GM18499 (cell line): ENCODE measurements around the gene ADAMTS2.

Experiments used
- ATAC-seq: cut with Tn5 transposase; IDR thresholded peaks from one replicate; pipeline ENCODE4 v1.9.1; 2021; ENCODE audit warnings: moderate number of reproducible peaks; ENCODE audit not compliant: insufficient read depth, unreplicated experiment

The ADAMTS2 gene

DNA sequence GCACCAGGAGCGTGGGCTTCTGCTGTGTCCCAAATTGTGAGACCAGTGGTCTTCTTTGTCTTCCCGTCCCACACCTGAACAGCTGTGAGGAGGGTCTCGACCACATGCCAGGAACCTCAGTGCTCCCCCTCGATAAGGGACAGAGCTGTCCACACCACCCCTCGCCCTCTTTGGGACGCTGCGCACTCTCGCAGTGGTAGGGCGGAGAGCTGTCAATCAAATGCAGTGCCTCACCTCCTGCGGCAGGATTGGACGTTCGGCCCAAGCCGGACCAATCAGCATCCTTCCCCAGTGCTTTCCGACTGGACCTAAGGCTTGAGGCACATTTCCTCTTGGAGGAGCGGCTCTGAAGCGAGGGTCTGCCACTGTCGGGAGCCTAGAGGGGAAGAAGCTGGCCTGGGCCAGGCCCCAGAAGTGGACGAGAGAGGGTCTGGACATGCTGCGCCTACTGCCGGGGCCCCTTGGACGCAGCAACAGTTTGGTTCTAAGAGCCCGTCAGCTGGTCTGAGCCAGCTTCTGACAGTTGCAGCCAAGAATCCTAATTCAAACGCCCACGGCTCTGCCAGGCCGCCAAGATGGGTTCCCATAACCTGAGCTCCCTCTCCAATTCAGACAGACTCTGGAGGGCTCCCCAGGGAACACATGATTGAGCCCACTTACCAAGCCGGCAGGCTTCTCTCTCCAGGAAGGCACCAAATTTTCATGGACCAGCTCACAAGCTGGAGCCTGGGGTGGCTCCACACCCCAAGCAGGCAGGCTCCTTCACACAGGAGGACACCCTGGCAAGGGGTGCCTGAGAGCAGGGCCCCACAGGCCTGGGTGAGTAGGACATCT is 28.1 kb upstream of the ADAMTS2 start:
- no peak for ATAC-seq

DNA sequence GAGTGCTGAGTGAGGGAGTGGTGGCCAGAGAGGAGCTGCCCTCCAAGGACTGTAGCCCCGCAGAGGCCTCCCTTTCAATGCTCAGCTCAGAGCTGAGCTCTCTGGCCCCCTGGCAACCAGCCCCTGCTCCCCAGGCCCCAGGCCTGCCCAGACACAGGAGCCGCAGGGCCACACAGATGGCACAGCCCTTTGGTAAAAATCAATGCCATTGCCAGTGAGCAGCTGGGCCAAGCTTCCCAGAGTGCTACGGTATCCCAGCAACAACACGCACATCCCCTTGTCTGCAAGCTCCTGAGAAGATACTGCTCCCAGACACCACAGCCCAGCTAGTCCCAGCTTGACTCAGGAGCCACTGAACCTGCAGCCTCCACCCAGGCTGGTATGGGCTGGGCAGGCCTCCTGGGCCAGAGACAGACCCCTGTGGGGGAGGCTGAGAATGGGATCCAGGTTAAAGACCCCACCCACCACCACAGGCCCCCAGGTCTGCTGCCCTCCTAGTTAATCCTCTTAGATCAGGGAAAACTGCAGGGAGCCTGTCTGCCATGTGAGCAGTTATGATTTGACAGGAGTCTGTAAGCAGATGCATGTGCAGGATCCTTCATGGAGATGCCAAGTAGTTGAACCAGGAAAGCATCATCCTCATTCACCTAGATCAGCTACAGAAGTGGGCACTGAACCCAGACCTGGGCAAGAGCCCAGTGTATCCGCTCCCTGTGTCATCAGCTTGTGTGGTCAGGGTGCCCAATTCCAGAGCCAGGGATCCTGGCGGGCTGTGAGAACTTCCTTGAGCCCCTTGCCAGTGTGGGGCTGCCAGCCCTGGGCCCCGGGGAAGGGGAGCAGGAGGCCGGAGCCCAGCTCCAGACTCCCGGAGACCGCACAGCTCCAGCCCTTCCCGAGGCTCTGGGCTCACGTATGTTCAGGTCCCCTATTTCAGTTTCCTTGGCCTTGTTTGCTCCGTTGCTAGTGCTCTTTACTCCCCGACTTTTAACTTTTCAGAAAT is 26.7 kb upstream of the ADAMTS2 start:
- no peak for ATAC-seq

DNA sequence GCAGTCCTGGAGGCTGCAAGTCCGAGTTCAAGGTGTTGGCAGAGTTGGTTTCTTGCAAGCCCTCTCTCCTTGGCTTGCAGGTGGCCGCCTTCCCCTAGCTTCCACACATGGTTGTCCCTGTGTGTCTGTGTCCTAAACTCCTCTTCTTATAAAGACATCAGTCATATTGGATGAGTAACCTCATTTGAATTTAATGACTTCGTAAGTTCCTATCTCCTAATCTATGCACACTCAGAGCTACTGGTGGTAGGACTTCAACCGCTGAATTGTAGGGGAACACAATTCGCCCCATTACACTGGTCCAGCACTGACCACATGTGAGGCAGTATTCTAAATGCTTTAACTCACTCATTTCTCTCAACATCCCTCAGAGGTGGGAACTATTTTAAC is 25.9 kb upstream of the ADAMTS2 start:
- ATAC-seq: no peak

- no peak for ATAC-seq
Measured at GRCh38 chr5:179370490-179371120, 25.3 kb upstream of the ADAMTS2 start.

DNA sequence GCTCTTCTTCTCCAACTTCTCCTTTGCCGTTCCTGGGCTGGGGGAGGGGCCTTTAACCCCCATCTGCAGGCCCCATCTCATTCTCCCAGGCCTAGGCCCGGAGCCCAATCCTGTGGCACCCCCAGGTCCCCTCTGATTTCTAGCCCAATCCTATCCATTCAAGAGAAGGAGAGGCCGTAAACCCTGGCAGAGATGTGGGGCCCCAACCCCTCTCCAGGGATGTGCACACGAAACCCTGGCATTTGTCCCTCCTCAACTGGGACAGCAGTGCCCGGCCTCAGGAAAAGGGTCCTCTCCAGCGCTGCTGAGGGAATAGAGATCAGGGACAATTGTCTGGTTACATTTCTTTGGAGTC is 24.2 kb upstream of the ADAMTS2 start:
- ATAC-seq: no peak

- ATAC-seq: no peak
Measured at GRCh38 chr5:179368806-179369529, 23.7 kb upstream of the ADAMTS2 start.

DNA sequence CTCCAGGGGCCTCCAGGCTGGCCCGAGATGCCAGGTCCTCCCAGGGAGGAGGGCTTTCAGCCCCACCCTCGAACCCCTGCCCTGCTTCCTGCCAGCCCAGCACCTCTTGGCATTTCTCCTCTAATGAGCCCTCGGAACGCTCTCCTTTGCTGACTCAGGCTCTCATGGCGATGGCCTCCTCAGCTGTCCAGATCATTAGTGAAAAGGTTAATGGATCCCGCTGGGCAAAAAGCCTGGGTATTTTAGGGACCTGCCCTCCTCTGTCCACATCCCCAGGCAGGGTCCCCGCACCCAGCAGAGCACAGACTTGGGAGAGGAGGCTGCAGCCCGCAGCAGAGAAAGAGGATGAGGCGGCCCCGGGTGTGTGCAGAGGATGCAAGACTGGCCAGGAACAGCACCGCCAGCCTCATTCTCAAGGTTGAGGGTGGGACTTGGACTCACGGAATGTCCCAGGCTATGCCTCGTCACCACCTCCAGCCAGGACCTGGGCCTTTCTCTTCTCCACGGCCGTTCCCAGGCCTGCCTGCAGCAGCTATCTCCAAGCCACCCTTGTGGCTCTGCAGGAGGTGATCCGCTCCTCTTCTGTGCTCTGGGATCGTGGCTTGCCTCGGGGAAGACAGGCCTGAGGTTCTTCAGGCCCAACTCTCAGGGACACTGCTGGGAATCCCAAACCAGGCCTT is 23.0 kb upstream of the ADAMTS2 start:
- no peak for ATAC-seq

DNA sequence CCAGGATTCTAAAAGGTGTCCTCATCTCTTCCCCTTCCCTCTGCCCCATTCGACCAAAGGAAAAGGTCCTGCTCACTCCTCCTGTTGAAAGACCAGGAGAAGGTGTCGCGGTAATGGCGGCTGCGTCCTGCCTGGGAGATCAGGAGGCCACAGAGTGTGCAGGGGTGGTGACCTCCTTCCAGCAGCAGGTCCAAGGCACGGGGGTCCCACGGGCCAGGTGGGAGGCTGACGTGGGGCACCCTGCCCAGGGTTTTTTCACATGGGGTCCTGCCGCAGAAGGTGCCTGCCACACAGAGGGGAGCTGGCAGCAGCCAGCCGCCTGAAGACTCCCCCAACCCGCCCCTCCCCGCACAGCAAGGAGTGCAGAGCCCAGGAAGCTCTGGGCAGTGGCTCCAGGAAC is 22.2 kb upstream of the ADAMTS2 start:
- no peak for ATAC-seq

DNA sequence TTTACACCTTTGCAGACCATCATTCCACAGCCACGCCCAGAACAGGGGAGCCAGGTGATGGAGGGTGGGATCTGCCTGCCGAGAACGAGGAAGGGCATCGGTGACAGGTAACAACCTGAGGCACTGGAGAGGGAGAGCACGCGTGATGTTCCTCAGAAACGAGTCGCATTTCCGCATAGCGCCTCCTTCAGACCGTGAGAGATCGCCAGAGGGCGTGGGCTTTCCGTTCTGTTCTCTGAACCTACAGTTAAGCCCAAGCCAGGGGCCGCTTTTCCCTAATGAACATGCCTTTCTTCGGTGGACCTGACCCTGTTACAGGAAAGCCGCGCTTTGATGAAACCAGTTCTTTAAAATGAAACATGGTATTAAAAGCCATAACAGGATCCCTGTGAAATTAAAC is 17.1 kb upstream of the ADAMTS2 start:
- ATAC-seq: no peak

GRCh38 chr5:179361037-179361603 is 15.9 kb upstream of the ADAMTS2 start:
- ATAC-seq: no peak

DNA sequence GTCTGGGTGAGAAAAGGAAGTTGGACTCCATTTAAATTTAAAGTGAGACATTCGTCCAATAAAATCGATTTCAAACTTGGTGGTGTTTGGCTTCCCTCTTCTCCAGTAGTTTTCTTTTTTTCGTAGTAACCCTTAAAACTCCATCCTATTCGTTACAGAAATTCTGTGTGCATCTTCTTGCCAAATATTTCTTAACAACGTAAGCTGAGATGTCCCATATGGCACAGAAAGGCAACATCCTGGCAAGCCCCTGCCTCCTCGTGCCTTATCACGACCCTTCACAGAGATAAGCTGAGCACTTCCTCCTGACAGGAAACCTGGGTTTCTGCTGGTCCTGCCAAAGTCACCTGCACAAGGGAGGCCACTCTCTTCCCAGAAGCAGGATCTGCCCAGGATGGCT is 11.8 kb upstream of the ADAMTS2 start:
- ATAC-seq: no peak

- ATAC-seq: no peak
Measured at GRCh38 chr5:179355976-179356974, 11.0 kb upstream of the ADAMTS2 start.

DNA sequence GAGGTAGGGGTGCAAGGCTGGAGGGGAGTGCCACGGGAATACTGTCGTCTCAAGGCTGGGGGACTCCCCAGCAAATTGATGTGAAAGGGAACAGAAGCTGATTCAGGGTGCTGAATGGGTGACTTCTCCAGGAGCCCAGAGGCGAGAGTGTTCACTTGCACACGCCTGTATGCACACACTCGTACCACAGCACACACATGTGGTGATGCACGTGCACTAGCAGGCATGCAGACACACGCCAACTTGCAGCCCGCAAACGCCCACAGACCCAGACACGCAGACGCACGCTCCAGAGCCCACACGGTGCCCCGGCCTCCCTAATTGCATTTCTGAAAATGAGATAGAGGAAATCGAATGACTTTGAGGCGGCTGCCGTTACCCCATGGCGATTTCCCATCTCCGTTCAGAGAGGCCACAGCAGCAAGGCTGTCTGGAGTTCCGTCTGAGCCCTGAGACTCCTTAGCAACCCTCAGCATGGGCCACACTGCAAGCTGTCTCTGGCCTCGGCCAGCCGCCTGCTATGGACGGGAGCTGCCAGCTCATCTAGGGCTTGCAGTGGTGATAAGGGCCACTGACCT is 9.1 kb upstream of the ADAMTS2 start:
- no peak for ATAC-seq

GRCh38 chr5:179348843-179349242 is 3.6 kb upstream of the ADAMTS2 start:
- ATAC-seq: no peak

DNA sequence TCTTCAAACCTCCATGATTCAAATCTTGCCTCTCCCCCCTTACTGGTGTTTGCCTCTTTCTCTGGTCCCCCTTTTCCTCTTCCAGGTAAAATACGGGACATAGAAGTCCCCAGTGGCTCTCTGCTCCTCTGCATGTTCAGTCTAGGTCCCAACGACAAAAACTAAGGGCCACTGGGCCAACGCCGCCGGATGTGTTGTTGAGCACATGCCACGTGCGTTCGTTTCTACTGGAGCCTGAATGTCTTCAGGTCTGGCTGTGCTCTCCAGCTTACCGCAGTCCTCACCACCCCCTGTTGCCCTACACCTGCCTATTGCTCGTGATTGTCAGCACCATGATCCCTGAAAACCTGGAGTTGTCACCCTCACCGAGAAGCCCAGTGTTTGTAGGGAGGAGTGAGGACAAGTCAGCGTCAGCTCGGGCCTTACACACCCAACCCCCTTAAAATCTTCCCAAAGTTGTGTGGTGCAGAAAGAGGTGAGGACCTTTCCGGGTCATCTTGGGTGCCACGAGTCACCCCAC is 2.8 kb upstream of the ADAMTS2 start:
- no peak for ATAC-seq

- ATAC-seq: no peak
Measured at GRCh38 chr5:179347581-179347980, 2.3 kb upstream of the ADAMTS2 start.

DNA sequence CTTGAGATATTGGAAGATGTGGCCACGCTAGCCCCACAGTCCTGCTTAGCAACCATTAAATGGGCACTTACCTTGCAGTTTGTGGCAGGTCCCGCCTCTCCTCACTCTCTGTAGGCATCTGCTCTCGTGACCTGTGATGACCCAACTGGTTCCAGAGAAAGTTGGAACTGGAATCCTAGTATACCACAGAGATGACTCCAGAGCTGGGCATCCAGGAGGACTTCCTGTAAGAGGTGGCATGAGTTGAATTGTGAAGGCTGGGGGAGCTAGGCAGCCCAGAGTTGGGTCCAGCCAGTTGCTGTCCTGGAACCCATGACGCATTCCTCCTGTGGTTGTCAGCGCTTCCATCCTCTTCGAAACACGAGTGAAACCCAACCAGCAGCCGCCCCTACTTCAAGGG is 1.6 kb upstream of the ADAMTS2 start:
- no peak for ATAC-seq

- no peak for ATAC-seq
Measured at GRCh38 chr5:179346401-179346800, 1.1 kb upstream of the ADAMTS2 start.
